C4-2B (cell line): ENCODE data around the gene TUSC2.

Source experiments
- H3K27ac ChIP-seq: fragments of 450-650 bp; 2 replicates; pipeline ENCODE4 v1.5.1; 2017
- ZFX ChIP-seq: fragments of 450-650 bp; IDR thresholded peaks from 2 replicates; pipeline ENCODE4 v1.6.1; 2017
- TF ChIP-seq, protein P1 (sequence below): fragments of 450-650 bp; conservative IDR thresholded peaks from 2 replicates; pipeline ENCODE4 v1.5.1; 2017; ENCODE audit warnings: mild to moderate bottlenecking

Gene TUSC2

DNA sequence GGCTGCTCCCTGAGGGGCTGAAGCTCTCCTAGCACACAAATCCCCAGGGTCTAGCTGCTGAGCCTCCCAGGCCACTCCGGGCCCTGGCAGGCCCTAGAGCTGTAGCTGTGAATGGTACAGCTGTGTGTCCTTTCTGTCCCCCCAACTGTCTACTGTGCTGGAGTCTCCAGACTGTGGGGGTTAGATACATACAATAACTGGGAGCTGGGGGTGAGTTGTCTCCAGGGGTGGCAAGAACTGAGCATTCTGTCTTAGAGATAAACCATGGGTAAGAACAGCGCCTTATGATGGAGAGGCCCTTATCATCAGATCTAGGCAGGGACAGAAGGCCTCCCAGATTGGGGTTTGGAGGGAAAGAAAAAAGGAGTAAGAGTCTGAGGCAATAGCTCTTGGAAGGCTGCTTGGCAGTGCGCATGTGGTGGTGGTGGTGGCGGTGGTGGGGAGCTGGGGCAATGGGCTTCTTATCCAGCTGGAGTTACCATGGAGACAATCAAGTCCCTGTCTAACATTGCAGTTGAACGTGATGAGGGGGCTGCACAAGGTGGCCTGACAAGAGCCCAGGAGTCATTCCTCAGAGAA is 26.3 kb upstream of the TUSC2 start:
- H3K27ac ChIP-seq = no peak overlapping the region
- TF ChIP-seq, protein P1, sequence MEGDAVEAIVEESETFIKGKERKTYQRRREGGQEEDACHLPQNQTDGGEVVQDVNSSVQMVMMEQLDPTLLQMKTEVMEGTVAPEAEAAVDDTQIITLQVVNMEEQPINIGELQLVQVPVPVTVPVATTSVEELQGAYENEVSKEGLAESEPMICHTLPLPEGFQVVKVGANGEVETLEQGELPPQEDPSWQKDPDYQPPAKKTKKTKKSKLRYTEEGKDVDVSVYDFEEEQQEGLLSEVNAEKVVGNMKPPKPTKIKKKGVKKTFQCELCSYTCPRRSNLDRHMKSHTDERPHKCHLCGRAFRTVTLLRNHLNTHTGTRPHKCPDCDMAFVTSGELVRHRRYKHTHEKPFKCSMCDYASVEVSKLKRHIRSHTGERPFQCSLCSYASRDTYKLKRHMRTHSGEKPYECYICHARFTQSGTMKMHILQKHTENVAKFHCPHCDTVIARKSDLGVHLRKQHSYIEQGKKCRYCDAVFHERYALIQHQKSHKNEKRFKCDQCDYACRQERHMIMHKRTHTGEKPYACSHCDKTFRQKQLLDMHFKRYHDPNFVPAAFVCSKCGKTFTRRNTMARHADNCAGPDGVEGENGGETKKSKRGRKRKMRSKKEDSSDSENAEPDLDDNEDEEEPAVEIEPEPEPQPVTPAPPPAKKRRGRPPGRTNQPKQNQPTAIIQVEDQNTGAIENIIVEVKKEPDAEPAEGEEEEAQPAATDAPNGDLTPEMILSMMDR = no peak
- TF ChIP-seq ZFX = no peak

DNA sequence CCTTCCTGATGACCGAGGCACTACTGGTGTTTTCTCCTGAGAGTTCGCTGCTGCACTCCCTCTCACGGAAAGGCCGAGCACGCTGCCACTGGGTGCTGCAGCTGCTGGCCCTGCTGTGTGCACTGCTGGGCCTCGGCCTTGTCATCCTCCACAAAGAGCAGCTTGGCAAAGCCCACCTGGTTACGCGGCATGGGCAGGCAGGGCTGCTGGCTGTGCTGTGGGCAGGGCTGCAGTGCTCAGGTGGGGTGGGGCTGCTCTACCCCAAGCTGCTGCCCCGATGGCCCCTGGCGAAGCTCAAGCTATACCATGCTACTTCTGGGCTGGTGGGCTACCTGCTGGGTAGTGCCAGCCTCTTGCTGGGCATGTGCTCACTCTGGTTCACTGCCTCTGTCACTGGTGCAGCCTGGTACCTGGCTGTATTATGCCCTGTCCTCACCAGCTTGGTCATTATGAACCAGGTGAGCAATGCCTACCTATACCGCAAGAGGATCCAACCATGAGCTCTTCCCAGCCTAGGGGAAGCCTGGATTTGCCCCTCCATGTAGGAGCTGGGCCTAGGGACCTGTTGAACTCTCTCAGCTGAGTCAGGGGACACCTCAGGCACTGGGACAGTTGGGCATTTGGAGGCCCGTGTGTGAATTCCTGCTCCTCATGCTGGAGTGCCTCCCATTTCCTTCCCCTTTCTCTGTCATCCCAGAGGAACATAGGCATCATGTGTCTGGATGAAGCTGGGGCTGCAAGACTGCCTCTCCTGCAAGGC is 25.4 kb upstream of the TUSC2 start:
- TF ChIP-seq, protein P1 = no peak
- no peak overlapping the region for H3K27ac ChIP-seq

DNA sequence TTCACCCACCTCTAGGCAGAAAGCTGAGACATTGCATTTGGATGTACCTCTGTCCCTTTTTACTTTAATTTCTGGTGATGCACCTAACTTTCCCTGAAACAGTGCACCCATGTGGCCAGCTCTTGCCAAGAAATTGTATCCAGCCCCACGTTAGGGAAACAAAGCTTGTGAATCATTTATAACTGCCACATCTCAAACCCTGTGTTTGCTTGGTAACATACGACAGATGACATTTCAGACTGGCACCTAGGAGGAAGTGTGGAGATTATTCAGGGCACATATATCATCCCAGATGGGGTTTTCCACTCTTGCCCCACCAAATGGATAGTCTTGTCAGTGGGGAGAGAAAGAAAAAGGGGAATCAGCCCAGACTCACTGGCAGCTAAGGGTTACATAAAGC is 24.8 kb upstream of the TUSC2 start:
- H3K27ac ChIP-seq = no peak overlapping the region

DNA sequence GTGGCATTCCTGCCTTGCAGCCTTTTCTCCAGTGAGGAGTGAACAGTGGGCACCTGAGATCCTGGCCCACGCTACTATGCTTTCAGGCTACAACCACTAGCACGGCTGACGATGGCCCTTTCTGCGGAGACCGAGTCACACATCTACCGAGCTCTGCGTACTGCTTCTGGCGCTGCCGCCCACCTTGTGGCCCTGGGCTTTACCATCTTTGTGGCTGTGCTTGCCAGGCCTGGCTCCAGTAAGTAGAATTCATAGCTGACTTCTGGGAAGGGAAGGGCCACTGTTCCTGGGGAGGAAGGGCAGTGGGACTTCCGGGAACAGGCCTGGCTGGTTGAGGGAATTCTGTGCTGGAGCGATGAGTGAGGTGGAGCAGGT is 23.3 kb upstream of the TUSC2 start:
- H3K27ac ChIP-seq = peak overlapping the region; percentile 87
- TF ChIP-seq, protein P1 = no peak

More for the DNA sequence above, 24.8 kb upstream of the TUSC2 start:
- no peak for TF ChIP-seq ZFX
- TF ChIP-seq, protein P1 = no peak; the same call in 1 of the 2 replicates

DNA sequence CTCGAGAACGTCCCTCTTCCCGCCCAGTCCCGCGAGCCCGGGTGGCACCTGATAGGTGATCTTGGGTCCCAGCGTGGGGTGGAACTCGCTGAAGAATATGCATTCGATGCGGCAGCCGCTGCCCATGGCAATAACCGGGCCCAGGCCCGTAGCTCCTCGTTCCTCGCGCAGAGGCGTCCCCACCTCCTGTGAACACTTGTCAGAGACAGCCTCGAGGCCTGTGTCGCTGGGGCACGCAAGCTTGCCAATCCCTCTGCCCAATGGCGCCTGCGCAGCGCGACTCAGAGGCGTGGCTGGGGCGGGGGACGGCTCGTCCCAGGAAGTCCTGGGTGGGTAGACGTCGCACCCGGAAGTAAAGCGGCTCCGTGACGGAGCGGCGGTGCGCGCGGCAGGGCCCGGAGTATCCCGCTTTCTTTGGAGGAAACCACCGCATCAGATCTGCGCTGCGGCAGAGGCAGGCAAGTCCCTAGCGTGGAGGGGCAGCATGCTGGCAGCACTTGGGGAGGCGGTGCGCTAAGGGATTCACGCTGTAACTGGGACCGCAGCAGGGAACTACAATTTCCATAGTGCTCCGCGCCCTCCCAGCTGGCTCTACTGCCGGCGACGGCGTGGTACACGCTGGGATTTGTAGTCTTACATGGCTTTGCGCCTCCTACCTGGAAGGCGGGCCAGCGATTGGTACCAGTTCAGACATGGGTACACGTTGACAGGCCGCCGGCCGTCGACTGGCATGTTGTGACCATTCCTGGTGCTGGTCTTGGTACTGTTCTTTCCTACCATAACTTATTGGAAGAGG is 22.7 kb upstream of the TUSC2 start, which contains the start of the genes CYB561D2 and NPRL2:
CYB561D2 (plus strand) TSS at position 336 of the 796 bp plus-strand sequence. CDS start 572 bp downstream, outside the sequence.
NPRL2 (minus strand) TSS at position 249 of the 796 bp plus-strand sequence; CDS start at position 126, 123 bp downstream.
- TF ChIP-seq, protein P1 = no peak
- TF ChIP-seq ZFX = peak; percentile 62; the same call in 1 of the 2 replicates
- H3K27ac ChIP-seq = peak within 1 kb of the TSS; percentile 87

DNA sequence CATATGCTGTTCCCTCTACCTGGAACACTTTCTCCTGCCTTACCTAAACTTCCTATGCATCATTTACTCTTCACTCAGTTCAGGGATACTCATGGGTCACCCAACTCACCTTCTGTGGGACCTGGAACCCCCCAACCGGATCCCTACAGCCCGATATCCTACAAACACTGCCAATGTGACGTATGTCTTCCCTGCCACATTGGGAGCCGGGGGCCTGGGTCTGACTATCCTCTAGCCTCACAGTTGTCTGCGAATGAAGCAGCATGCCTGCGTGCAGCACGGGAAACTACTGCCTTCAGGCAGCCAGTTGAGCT is 22.1 kb upstream of the TUSC2 start:
- H3K27ac ChIP-seq = peak overlapping the region; percentile 87
- TF ChIP-seq ZFX = no peak
- TF ChIP-seq, protein P1 = no peak
